GM12865 (cell line): ENCODE data around the gene INPP5A.

ENCODE experiments used
- DNase-seq: peaks from one replicate; pipeline ENCODE4 v3.0.0; 2010; ENCODE audit warnings: low read depth
- H3K4me3 ChIP-seq: 2 replicates; pipeline ENCODE4 v1.5.1; 2011; ENCODE audit warnings: mild to moderate bottlenecking, low read depth, low read length, control low read depth
- CTCF ChIP-seq: IDR thresholded peaks from 2 replicates; pipeline ENCODE4 v1.5.1; 2011; ENCODE audit warnings: low read length, control low read depth, low read depth, inconsistent platforms; ENCODE audit not compliant: insufficient read depth; ENCODE audit errors: missing control alignments

Gene INPP5A

GRCh38 chr10:132602614-132603013, 65.0 kb downstream of the INPP5A start:
- DNase-seq, result no peak
- TF ChIP-seq CTCF, result no peak
- H3K4me3 ChIP-seq, result no peak overlapping the region

GRCh38 chr10:132603851-132604533, 66.4 kb downstream of the INPP5A start:
- H3K4me3 ChIP-seq, result no peak overlapping the region
- DNase-seq, result no peak
- no peak for TF ChIP-seq CTCF

GRCh38 chr10:132604686-132605085, 67.1 kb downstream of the INPP5A start:
- TF ChIP-seq CTCF, result no peak
- DNase-seq, result no peak
- no peak overlapping the region for H3K4me3 ChIP-seq

GRCh38 chr10:132605390-132605789, 67.8 kb downstream of the INPP5A start:
- no peak for DNase-seq
- H3K4me3 ChIP-seq, result no peak overlapping the region
- no peak for TF ChIP-seq CTCF

GRCh38 chr10:132606031-132606491, 68.5 kb downstream of the INPP5A start:
- DNase-seq, result no peak
- no peak for TF ChIP-seq CTCF
- no peak overlapping the region for H3K4me3 ChIP-seq

GRCh38 chr10:132606536-132607316, 69.1 kb downstream of the INPP5A start:
- TF ChIP-seq CTCF, result no peak
- H3K4me3 ChIP-seq, result no peak overlapping the region
- no peak for DNase-seq

- no peak overlapping the region for H3K4me3 ChIP-seq
- TF ChIP-seq CTCF, result no peak
- DNase-seq, result no peak
These were observed 69.9 kb downstream of the INPP5A start for GRCh38 chr10:132607491-132607890.
